Fibroblast of villous mesenchyme (primary cell): ENCODE data around the gene CNGA2. TPM values are rescaled to one million over a fixed set of nuclear protein-coding genes. Genes with fewer than 3 reads are reported as not detected.

ENCODE experiments used
- DNase-seq: peaks from one replicate; pipeline ENCODE4 v3.0.0-alpha.2; 2010; ENCODE audit warnings: low read depth
- H3K4me3 ChIP-seq: 2 replicates; pipeline ENCODE4 v1.5.1; 2011; ENCODE audit warnings: low read depth, mild to moderate bottlenecking, low read length
- total RNA-seq: library from RNA; depleted of rRNA; stranded (reverse); fragments of >200 nt; gene quantifications from 2 replicates; pipeline ENCODE4 v1.2.3, GENCODE V29; 2012
- TF ChIP-seq, protein P1 (sequence below): IDR thresholded peaks from 2 replicates; pipeline ENCODE4 v1.5.1; 2012; ENCODE audit warnings: low read depth, mild to moderate bottlenecking, low read length; ENCODE audit not compliant: insufficient read depth

The CNGA2 gene
- total RNA-seq, 1 donor = not detected

DNA sequence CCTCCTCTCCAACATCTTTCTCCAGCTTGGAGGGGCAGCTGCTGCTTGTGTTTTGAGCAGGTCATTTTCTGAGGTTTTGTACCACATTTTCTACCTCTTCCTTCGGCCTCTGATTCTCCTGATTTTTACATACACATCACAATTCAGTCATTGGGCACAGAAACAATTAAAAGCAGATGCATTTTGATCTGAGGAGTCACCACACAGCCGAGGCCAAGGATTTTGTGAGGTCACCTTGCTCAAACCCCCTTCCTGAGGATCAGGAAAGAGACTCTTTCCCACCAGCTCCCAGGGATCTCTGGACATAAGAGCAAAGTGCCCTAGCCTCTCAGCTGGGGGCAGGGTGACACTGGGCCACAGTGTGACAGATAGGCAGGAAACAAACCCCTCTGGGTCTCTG, 24.1 kb upstream of the CNGA2 start:
- H3K4me3 ChIP-seq = no peak overlapping the region
- TF ChIP-seq, protein P1, sequence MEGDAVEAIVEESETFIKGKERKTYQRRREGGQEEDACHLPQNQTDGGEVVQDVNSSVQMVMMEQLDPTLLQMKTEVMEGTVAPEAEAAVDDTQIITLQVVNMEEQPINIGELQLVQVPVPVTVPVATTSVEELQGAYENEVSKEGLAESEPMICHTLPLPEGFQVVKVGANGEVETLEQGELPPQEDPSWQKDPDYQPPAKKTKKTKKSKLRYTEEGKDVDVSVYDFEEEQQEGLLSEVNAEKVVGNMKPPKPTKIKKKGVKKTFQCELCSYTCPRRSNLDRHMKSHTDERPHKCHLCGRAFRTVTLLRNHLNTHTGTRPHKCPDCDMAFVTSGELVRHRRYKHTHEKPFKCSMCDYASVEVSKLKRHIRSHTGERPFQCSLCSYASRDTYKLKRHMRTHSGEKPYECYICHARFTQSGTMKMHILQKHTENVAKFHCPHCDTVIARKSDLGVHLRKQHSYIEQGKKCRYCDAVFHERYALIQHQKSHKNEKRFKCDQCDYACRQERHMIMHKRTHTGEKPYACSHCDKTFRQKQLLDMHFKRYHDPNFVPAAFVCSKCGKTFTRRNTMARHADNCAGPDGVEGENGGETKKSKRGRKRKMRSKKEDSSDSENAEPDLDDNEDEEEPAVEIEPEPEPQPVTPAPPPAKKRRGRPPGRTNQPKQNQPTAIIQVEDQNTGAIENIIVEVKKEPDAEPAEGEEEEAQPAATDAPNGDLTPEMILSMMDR = no peak
- DNase-seq = no peak

- no peak for DNase-seq
- TF ChIP-seq, protein P1 = no peak
- H3K4me3 ChIP-seq = no peak overlapping the region
These were observed 23.4 kb upstream of the CNGA2 start for GRCh38 chrX:151711154-151711553.

GRCh38 chrX:151711787-151712186, 22.8 kb upstream of the CNGA2 start:
- TF ChIP-seq, protein P1 = no peak

GRCh38 chrX:151712253-151712652, 22.3 kb upstream of the CNGA2 start:
- no peak for DNase-seq
- H3K4me3 ChIP-seq = no peak overlapping the region
- TF ChIP-seq, protein P1 = no peak

More at GRCh38 chrX:151711787-151712186, 22.8 kb upstream of the CNGA2 start:
- no peak overlapping the region for H3K4me3 ChIP-seq
- DNase-seq = no peak

- DNase-seq = peak; percentile 1
- no peak overlapping the region for H3K4me3 ChIP-seq
- TF ChIP-seq, protein P1 = peak; percentile 38
These were observed 20.7 kb upstream of the CNGA2 start for GRCh38 chrX:151713849-151714248.

- TF ChIP-seq, protein P1 = no peak
- no peak for DNase-seq
- H3K4me3 ChIP-seq = no peak overlapping the region
These were observed 20.2 kb upstream of the CNGA2 start for GRCh38 chrX:151714362-151714761.

DNA sequence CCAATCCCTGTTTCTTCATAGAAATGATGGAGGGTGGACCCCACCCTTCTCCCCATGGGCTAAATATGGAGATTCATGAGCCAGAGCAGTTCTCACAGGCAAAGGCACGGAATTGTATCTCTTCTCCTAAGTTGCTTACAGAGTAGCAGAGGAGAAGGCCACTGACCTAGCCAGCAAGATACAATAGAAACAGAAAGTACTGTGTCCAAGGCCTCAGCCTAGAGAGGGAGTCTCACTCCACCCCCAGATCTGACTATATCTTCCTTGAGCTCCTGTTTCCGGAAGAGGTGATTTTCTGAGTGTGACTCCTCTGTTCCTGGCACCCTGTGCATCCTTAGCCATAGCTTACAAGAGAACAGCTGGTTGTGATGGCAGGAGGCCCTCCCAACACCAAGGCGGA, 18.8 kb upstream of the CNGA2 start, which contains the start of gene FATE1:
FATE1 (plus strand) TSS at position 284 of the 400 bp plus-strand sequence; CDS start at position 369, 85 bp downstream.
- no peak for DNase-seq
- TF ChIP-seq, protein P1 = no peak
- no peak within 1 kb of the TSS for H3K4me3 ChIP-seq
